Keratinocyte (primary cell): Measurements from ENCODE around the gene CMSS1. TPM values are rescaled to one million over a fixed set of nuclear protein-coding genes. Genes with fewer than 3 reads are reported as not detected.

Experiments
- DNase-seq: peaks from one replicate; pipeline ENCODE4 v3.0.0-alpha.2; 2011; ENCODE audit warnings: low read depth, missing footprints, low spot score
- FAIRE-seq: peaks from 2 replicates; lab custom pipeline; 2011; peaks lifted over from hg19 to GRCh38; lab: Jason Lieb, UNC
- H2AFZ ChIP-seq: 2 replicates; pipeline ENCODE4 v1.6.0; 2012; ENCODE audit warnings: low read length, control low read depth, inconsistent platforms; ENCODE audit not compliant: control insufficient read depth
- H3K27ac ChIP-seq: 2 replicates; pipeline ENCODE4 v1.5.1; 2011; ENCODE audit warnings: low read length; ENCODE audit not compliant: control insufficient read depth, insufficient read depth
- H3K27me3 ChIP-seq: 3 replicates; pipeline ENCODE4 v1.6.0; 2011; ENCODE audit warnings: low read length; ENCODE audit not compliant: control insufficient read depth, insufficient read depth; ENCODE audit errors: extremely low read depth
- H3K36me3 ChIP-seq, 2 experiments: 2 replicates in 1 of 2; 3 replicates in 1 of 2; pipeline ENCODE4 v1.5.1; 2011; ENCODE audit warnings: low read length in 2 of 2, mild to moderate bottlenecking in 1 of 2; ENCODE audit not compliant: control insufficient read depth in 2 of 2, insufficient read depth in 2 of 2; ENCODE audit errors: extremely low read depth in 1 of 2
- H3K4me1 ChIP-seq: 3 replicates; pipeline ENCODE4 v1.5.1; 2011; ENCODE audit warnings: low read length; ENCODE audit not compliant: control insufficient read depth, insufficient read depth; ENCODE audit errors: extremely low read depth
- H3K4me2 ChIP-seq: 3 replicates; pipeline ENCODE4 v1.6.0; 2011; ENCODE audit warnings: low read depth, low read length; ENCODE audit not compliant: control insufficient read depth, insufficient read depth; ENCODE audit errors: extremely low read depth
- H3K4me3 ChIP-seq, 3 experiments: fragments of 200-600 bp in 1 of 3; sonication (generic) in 1 of 3; 2 replicates in 2 of 3; 3 replicates in 1 of 3; pipeline ENCODE4 v1.5.1; 2011 to 2016; ENCODE audit warnings: low read length in 3 of 3, mild to moderate bottlenecking in 3 of 3, control low read depth in 2 of 3, inconsistent platforms in 1 of 3, low read depth in 1 of 3, mixed read lengths in 1 of 3, mixed run types in 1 of 3, moderate library complexity in 1 of 3; ENCODE audit not compliant: control insufficient read depth in 2 of 3, insufficient read depth in 2 of 3; ENCODE audit errors: extremely low read depth in 1 of 3
- H3K79me2 ChIP-seq: 2 replicates; pipeline ENCODE4 v1.6.0; 2012; ENCODE audit warnings: low read length; ENCODE audit not compliant: control insufficient read depth, insufficient read depth
- H3K9ac ChIP-seq: 3 replicates; pipeline ENCODE4 v1.6.0; 2011; ENCODE audit warnings: low read length; ENCODE audit not compliant: control insufficient read depth, insufficient read depth; ENCODE audit errors: extremely low read depth
- H3K9me1 ChIP-seq: 3 replicates; pipeline ENCODE4 v1.6.0; 2011; ENCODE audit warnings: low read length; ENCODE audit not compliant: control insufficient read depth, insufficient read depth; ENCODE audit errors: extremely low read depth
- H3K9me3 ChIP-seq: 2 replicates; pipeline ENCODE4 v1.5.1; 2012; ENCODE audit warnings: low read depth, low read length; ENCODE audit not compliant: control insufficient read depth
- H4K20me1 ChIP-seq: 3 replicates; pipeline ENCODE4 v1.6.0; 2011; ENCODE audit warnings: low read length; ENCODE audit not compliant: control insufficient read depth, insufficient read depth; ENCODE audit errors: extremely low read depth
- CTCF ChIP-seq, 3 experiments: IDR thresholded peaks in 1 of 3; conservative IDR thresholded peaks in 1 of 3; optimal IDR thresholded peaks in 1 of 3; 2 replicates in 2 of 3; 3 replicates in 1 of 3; pipeline versions ENCODE3 to v1.5.1; 2011; ENCODE audit warnings: low read length in 3 of 3, mild to moderate bottlenecking in 3 of 3, moderate library complexity in 2 of 3, control low read depth in 1 of 3, inconsistent platforms in 1 of 3; ENCODE audit not compliant: insufficient read depth in 2 of 3; ENCODE audit errors: extremely low read depth in 1 of 3
- EZH2 ChIP-seq: IDR thresholded peaks from one replicate; pipeline ENCODE4 v1.6.1; 2012; ENCODE audit warnings: inconsistent platforms, mild to moderate bottlenecking, low read length, moderate library complexity
- dilution Hi-C: fragments of 300-500 bp; cut with MboI; formaldehyde crosslinking; loops from one replicate; pipeline ENCODE4 v1.7.0; 2020; ENCODE audit warnings: low sequenced_read_pairs; ENCODE audit not compliant: extremely low pct_ligation_motif_present
- polyA plus RNA-seq, 5 experiments: library from polyadenylated mRNA; depleted of rRNA in 3 of 5; stranded (reverse) in 3 of 5; stranded (forward) in 1 of 5; unstranded in 1 of 5; fragments of >200 nt; gene quantifications; 1 replicate in 1 of 5; 2 replicates in 3 of 5; 3 replicates in 1 of 5; pipeline versions ENCODE4 v1.2.1 to v1.2.3, GENCODE V29; 2011 to 2012; ENCODE audit warnings: missing spikeins in 2 of 5, low read depth in 1 of 5, low replicate concordance in 1 of 5

Gene CMSS1
- polyA plus RNA-seq, 1 donor (not counting 4 experiments of a cell fraction or from before 2014, with no cell fraction given) = 37.2 TPM

GRCh38 chr3:99953596-99953995 is 135.9 kb downstream of the CMSS1 start:
- FAIRE-seq = no peak
- H3K27ac ChIP-seq = no peak overlapping the region
- H2AFZ ChIP-seq = no peak overlapping the region
- no peak for DNase-seq
- no peaks in the 10 kb centered on the region for H3K9me3 ChIP-seq
- no peak overlapping the region for H3K9ac ChIP-seq
- no peaks in the 10 kb centered on the region for H3K4me1 ChIP-seq
- TF ChIP-seq CTCF (optimal IDR thresholded peaks at IDR 0.05 in 1 of 3, IDR thresholded peaks at IDR 0.05 in 1 of 3, conservative IDR thresholded peaks at IDR 0.05 in 1 of 3; ENCODE audit: extremely low read depth in 1 of 3, insufficient read depth in 2 of 3, low read length in 3 of 3) (no peak), EZH2 (no peak)
- no peaks in the 10 kb centered on the region for H3K27me3 ChIP-seq
- H3K79me2 ChIP-seq = no peaks in the 10 kb centered on the region
- no peaks in the 10 kb centered on the region for H3K36me3 ChIP-seq
- no peak overlapping the region for H3K4me3 ChIP-seq
- no peak overlapping the region for H3K4me2 ChIP-seq
- no peaks in the 10 kb centered on the region for H3K9me1 ChIP-seq
- dilution Hi-C loops = no loop called here
- no peaks in the 10 kb centered on the region for H4K20me1 ChIP-seq

GRCh38 chr3:99954914-99955644 is 137.4 kb downstream of the CMSS1 start:
- TF ChIP-seq EZH2 (no peak), CTCF (optimal IDR thresholded peaks at IDR 0.05 in 1 of 3, IDR thresholded peaks at IDR 0.05 in 1 of 3, conservative IDR thresholded peaks at IDR 0.05 in 1 of 3; ENCODE audit: extremely low read depth in 1 of 3, insufficient read depth in 2 of 3, low read length in 3 of 3) (no peak)
- no peaks in the 10 kb centered on the region for H3K36me3 ChIP-seq
- FAIRE-seq (no peak), DNase-seq (no peak)
- dilution Hi-C loops = no loop called here
- H3K4me1 ChIP-seq = no peaks in the 10 kb centered on the region
- no peaks in the 10 kb centered on the region for H3K79me2 ChIP-seq
- no peak overlapping the region for H2AFZ ChIP-seq
- H3K9me1 ChIP-seq = no peaks in the 10 kb centered on the region
- no peak overlapping the region for H3K4me3 ChIP-seq
- no peak overlapping the region for H3K9ac ChIP-seq
- no peak overlapping the region for H3K27ac ChIP-seq
- no peaks in the 10 kb centered on the region for H3K27me3 ChIP-seq
- H4K20me1 ChIP-seq = no peaks in the 10 kb centered on the region
- H3K4me2 ChIP-seq = no peak overlapping the region
- no peaks in the 10 kb centered on the region for H3K9me3 ChIP-seq
